ENCODE measurements around the gene EIF5B.
"Not testable (repeated sequence)": the region's sequence is repeated elsewhere in the genome, so short reads cannot be mapped to it uniquely, and the experiment has no call there.

DNA sequence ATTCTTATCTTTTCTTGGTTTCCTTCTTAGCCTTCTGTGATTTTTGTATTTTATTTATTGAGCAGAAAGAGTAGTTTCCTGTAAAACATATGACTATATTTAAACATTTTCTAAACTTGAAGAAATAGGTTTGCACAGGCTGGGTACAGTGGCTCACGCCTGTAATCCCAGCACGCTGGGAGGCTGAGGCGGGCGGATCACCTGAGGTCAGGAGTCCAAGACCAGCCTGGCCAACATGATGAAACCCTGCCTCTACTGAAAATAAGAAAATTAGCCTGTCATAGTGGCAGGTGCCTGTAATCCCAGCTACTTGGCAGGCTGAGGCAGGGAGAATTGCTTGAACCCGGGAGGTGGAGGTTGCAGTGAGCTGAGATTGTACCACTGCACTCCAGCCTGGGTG lies 31.7 kb downstream of the EIF5B start:
- TF ChIP-seq, protein P1, sequence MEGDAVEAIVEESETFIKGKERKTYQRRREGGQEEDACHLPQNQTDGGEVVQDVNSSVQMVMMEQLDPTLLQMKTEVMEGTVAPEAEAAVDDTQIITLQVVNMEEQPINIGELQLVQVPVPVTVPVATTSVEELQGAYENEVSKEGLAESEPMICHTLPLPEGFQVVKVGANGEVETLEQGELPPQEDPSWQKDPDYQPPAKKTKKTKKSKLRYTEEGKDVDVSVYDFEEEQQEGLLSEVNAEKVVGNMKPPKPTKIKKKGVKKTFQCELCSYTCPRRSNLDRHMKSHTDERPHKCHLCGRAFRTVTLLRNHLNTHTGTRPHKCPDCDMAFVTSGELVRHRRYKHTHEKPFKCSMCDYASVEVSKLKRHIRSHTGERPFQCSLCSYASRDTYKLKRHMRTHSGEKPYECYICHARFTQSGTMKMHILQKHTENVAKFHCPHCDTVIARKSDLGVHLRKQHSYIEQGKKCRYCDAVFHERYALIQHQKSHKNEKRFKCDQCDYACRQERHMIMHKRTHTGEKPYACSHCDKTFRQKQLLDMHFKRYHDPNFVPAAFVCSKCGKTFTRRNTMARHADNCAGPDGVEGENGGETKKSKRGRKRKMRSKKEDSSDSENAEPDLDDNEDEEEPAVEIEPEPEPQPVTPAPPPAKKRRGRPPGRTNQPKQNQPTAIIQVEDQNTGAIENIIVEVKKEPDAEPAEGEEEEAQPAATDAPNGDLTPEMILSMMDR (IDR thresholded peaks at IDR 0.05) = not testable (repeated sequence)
- TF ChIP-seq POLR2A (IDR thresholded peaks at IDR 0.05) = not testable (repeated sequence)

All from lower leg skin (tissue), 3 donors.